GM12875 (cell line): ENCODE results near the gene CLTCL1.

Source experiments
- H3K4me3 ChIP-seq: one replicate; pipeline ENCODE4 v1.5.1; 2011; ENCODE audit warnings: low read depth, low read length, control low read depth
- CTCF ChIP-seq: IDR thresholded peaks from 2 replicates; pipeline ENCODE4 v1.5.1; 2011; ENCODE audit warnings: low read depth, mild to moderate bottlenecking, control low read depth, inconsistent platforms, low read length, moderate library complexity, borderline replicate concordance; ENCODE audit not compliant: insufficient read depth

CLTCL1 gene

GRCh38 chr22:19143967-19144400, 147.5 kb downstream of the CLTCL1 start:
- no peak for TF ChIP-seq CTCF
- peak overlapping the region; percentile 85 for H3K4me3 ChIP-seq

GRCh38 chr22:19143212-19143611, 148.3 kb downstream of the CLTCL1 start:
- no peak overlapping the region for H3K4me3 ChIP-seq
- no peak for TF ChIP-seq CTCF

- H3K4me3 ChIP-seq: no peak overlapping the region
- no peak for TF ChIP-seq CTCF
Observed at GRCh38 chr22:19142394-19142793, 149.1 kb downstream of the CLTCL1 start.

GRCh38 chr22:19139974-19140373, 151.5 kb downstream of the CLTCL1 start:
- no peak overlapping the region for H3K4me3 ChIP-seq

GRCh38 chr22:19139001-19139356, 152.5 kb downstream of the CLTCL1 start:
- H3K4me3 ChIP-seq: no peak overlapping the region
- no peak for TF ChIP-seq CTCF

More at GRCh38 chr22:19139974-19140373, 151.5 kb downstream of the CLTCL1 start:
- TF ChIP-seq CTCF: no peak

GRCh38 chr22:19138217-19139000, 153.1 kb downstream of the CLTCL1 start:
- no peak for TF ChIP-seq CTCF

More at GRCh38 chr22:19138217-19139000, 153.1 kb downstream of the CLTCL1 start:
- no peak overlapping the region for H3K4me3 ChIP-seq
